HL-60 (cell line): Measurements from ENCODE around the gene NEU2.
"Not testable (repeated sequence)": the region's sequence is repeated elsewhere in the genome, so short reads cannot be mapped to it uniquely, and the experiment has no call there.

ENCODE experiments used
- DNase-seq, 2 experiments: peaks; one replicate each; pipeline ENCODE4 v3.0.0-alpha.2; 2010 to 2020; ENCODE audit warnings: low read depth in 1 of 2, low spot score in 1 of 2
- H3K27ac ChIP-seq: fragments of 250-450 bp; sonication (Bioruptor Pico); replicated peaks from 2 replicates; pipeline ENCODE4 v1.5.1; 2020; ENCODE audit warnings: mild to moderate bottlenecking, moderate library complexity
- H3K27me3 ChIP-seq: fragments of 250-450 bp; sonication (Bioruptor Pico); 2 replicates; pipeline ENCODE4 v1.5.1; 2021; ENCODE audit warnings: mild to moderate bottlenecking, moderate library complexity; ENCODE audit not compliant: insufficient read depth, poor library complexity, severe bottlenecking
- H3K4me3 ChIP-seq: replicated peaks from 2 replicates; pipeline ENCODE4 v1.5.1; 2011; ENCODE audit warnings: mild to moderate bottlenecking, control low read depth, low read length; ENCODE audit not compliant: insufficient read depth
- CTCF ChIP-seq: IDR thresholded peaks from one replicate; pipeline ENCODE4 v1.5.1; 2011; ENCODE audit warnings: low read length, control low read depth, inconsistent platforms; ENCODE audit not compliant: insufficient read depth
- GABPA ChIP-seq: IDR thresholded peaks from 2 replicates; pipeline ENCODE4 v1.6.1; 2012; ENCODE audit warnings: low read depth
- POLR2AphosphoS5 ChIP-seq: IDR thresholded peaks from 2 replicates; pipeline ENCODE4 v1.6.1; 2012; ENCODE audit warnings: low read depth
- REST ChIP-seq: IDR thresholded peaks from 2 replicates; pipeline ENCODE4 v1.6.1; 2012; ENCODE audit warnings: low read depth; ENCODE audit not compliant: insufficient replicate concordance
- SPI1 ChIP-seq: IDR thresholded peaks from 2 replicates; pipeline ENCODE4 v1.6.1; 2012; ENCODE audit warnings: low read depth, mild to moderate bottlenecking, borderline replicate concordance

The NEU2 gene

GRCh38 chr2:233017947-233018346, 14.5 kb upstream of the NEU2 start:
- no peaks in the 10 kb centered on the region for H3K27me3 ChIP-seq
- TF ChIP-seq GABPA (no peak), REST (no peak), CTCF (no peak), SPI1 (no peak)
- DNase-seq = no peak

GRCh38 chr2:233019610-233020009, 12.9 kb upstream of the NEU2 start:
- H3K27ac ChIP-seq, H3K27me3 ChIP-seq, DNase-seq, H3K4me3 ChIP-seq: not testable (repeated sequence)

More at GRCh38 chr2:233017947-233018346, 14.5 kb upstream of the NEU2 start:
- Histone ChIP-seq H3K27ac (no peak overlapping the region), H3K4me3 (no peak overlapping the region)

GRCh38 chr2:233020454-233020853, 12.0 kb upstream of the NEU2 start:
- TF ChIP-seq SPI1 = no peak
- TF ChIP-seq POLR2AphosphoS5 = no peak
- TF ChIP-seq GABPA = no peak
- no peak for TF ChIP-seq CTCF
- no peak for TF ChIP-seq REST
- no peak for DNase-seq
- H3K27me3 ChIP-seq = no peaks in the 10 kb centered on the region
- H3K27ac ChIP-seq = no peak overlapping the region
- no peak overlapping the region for H3K4me3 ChIP-seq

- DNase-seq = no peak
- Histone ChIP-seq H3K27me3 (no peaks in the 10 kb centered on the region), H3K4me3 (no peak overlapping the region), H3K27ac (no peak overlapping the region)
- no peak for TF ChIP-seq POLR2AphosphoS5
- no peak for TF ChIP-seq SPI1
- TF ChIP-seq GABPA = no peak
- no peak for TF ChIP-seq REST
- TF ChIP-seq CTCF = no peak
These were observed 10.7 kb upstream of the NEU2 start for GRCh38 chr2:233021771-233022170.
